H1 (cell line): ENCODE data around the gene GAMT. TPM values are rescaled to one million over a fixed set of nuclear protein-coding genes. Genes with fewer than 3 reads are reported as not detected.

Source experiments
- CTCF ChIA-PET: fragments of 300-600 bp; sonication (Branson Sonifier 250); formaldehyde crosslinking; loops from one replicate; lab custom pipeline; 2021; ENCODE audit not compliant: partially characterized antibody; lab: Charles Lee
- POLR2A ChIA-PET: fragments of 300-600 bp; sonication (Branson Sonifier 250); formaldehyde crosslinking; loops from one replicate; lab custom pipeline; 2021; ENCODE audit warnings: inconsistent platforms; ENCODE audit not compliant: partially characterized antibody; lab: Charles Lee
- DNase-seq, 2 experiments: peaks; one replicate each; pipeline versions ENCODE4 v3.0.0 to v3.0.0-alpha.2; 2010 to 2022; ENCODE audit warnings: low spot score in 2 of 2, low read depth in 1 of 2, mixed read lengths in 1 of 2
- FAIRE-seq: peaks from 2 replicates; lab custom pipeline; 2011; peaks lifted over from hg19 to GRCh38; lab: Jason Lieb, UNC
- H2AFZ ChIP-seq: 2 replicates; pipeline ENCODE4 v1.8.1; 2012; ENCODE audit warnings: low read length, inconsistent platforms
- H2AK5ac ChIP-seq: 2 replicates; pipeline ENCODE4 v1.6.1; 2013; ENCODE audit warnings: low read depth, low read length
- H2BK120ac ChIP-seq: replicated peaks from 2 replicates; pipeline ENCODE3; 2013; ENCODE audit warnings: low read depth, low read length, inconsistent platforms
- H2BK12ac ChIP-seq: 2 replicates; pipeline ENCODE4 v1.6.1; 2013; ENCODE audit warnings: low read depth, low read length
- H2BK15ac ChIP-seq: 2 replicates; pipeline ENCODE4 v1.6.1; 2013; ENCODE audit warnings: low read length
- H2BK20ac ChIP-seq: 2 replicates; pipeline ENCODE4 v1.6.1; 2013; ENCODE audit warnings: low read length
- H2BK5ac ChIP-seq: 2 replicates; pipeline ENCODE4 v1.6.1; 2013; ENCODE audit warnings: low read depth, low read length
- H3K14ac ChIP-seq: 2 replicates; pipeline ENCODE4 v1.6.1; 2013; ENCODE audit warnings: inconsistent platforms; ENCODE audit not compliant: insufficient read length
- H3K18ac ChIP-seq: 2 replicates; pipeline ENCODE4 v1.6.1; 2013; ENCODE audit warnings: low read length; ENCODE audit errors: extremely low read depth
- H3K23ac ChIP-seq: 2 replicates; pipeline ENCODE4 v1.6.1; 2013; ENCODE audit warnings: inconsistent platforms; ENCODE audit not compliant: insufficient read length
- H3K23me2 ChIP-seq: 2 replicates; pipeline ENCODE4 v1.6.1; 2013; ENCODE audit warnings: low read depth, low read length
- H3K27ac ChIP-seq: 2 replicates; pipeline ENCODE4 v1.6.1; 2011; ENCODE audit warnings: low read depth, low read length, inconsistent platforms
- H3K27me3 ChIP-seq, 4 experiments: replicated peaks in 1 of 4; 1 replicate in 1 of 4; 2 replicates in 3 of 4; pipeline versions ENCODE4 v1.6.1 to v1.8.1; 2011 to 2013; ENCODE audit warnings: low read length in 3 of 4, mild to moderate bottlenecking in 3 of 4, inconsistent platforms in 2 of 4, mixed read lengths in 2 of 4, moderate library complexity in 1 of 4; ENCODE audit not compliant: control insufficient read depth in 3 of 4, insufficient read depth in 3 of 4; ENCODE audit errors: extremely low read depth in 1 of 4
- H3K36me3 ChIP-seq, 4 experiments: 2 replicates each; pipeline versions ENCODE4 v1.6.1 to v1.8.1; 2011 to 2013; ENCODE audit warnings: mild to moderate bottlenecking in 4 of 4, low read length in 3 of 4, moderate library complexity in 2 of 4, control low read depth in 1 of 4, inconsistent platforms in 1 of 4; ENCODE audit not compliant: insufficient read depth in 4 of 4, control insufficient read depth in 2 of 4
- H3K4ac ChIP-seq: replicated peaks from 2 replicates; pipeline ENCODE3; 2013; ENCODE audit warnings: low read length, low read depth, mixed read lengths, inconsistent platforms; ENCODE audit not compliant: insufficient read length
- H3K4me1 ChIP-seq, 4 experiments: replicated peaks in 1 of 4; 1 replicate in 1 of 4; 2 replicates in 3 of 4; pipeline versions ENCODE4 v1.6.1 to v1.8.1; 2011 to 2013; ENCODE audit warnings: low read length in 3 of 4, inconsistent platforms in 2 of 4, mixed read lengths in 1 of 4; ENCODE audit not compliant: insufficient read depth in 4 of 4, control insufficient read depth in 3 of 4
- H3K4me2 ChIP-seq, 2 experiments: 2 replicates each; pipeline versions ENCODE4 v1.6.1 to v1.8.1; 2011 to 2013; ENCODE audit warnings: low read depth in 2 of 2, low read length in 2 of 2, control low read depth in 1 of 2, inconsistent platforms in 1 of 2, mild to moderate bottlenecking in 1 of 2; ENCODE audit not compliant: insufficient read depth in 1 of 2
- H3K4me3 ChIP-seq, 4 experiments: fragments of 200-600, 300-600 bp in 1 of 4; sonication (generic), shearing (Covaris generic), sonication (Bioruptor Twin) in 1 of 4; 2 replicates each; pipeline versions ENCODE4 v1.5.1 to v1.8.1; 2011 to 2016; ENCODE audit warnings: low read length in 4 of 4, low read depth in 3 of 4, control low read depth in 2 of 4, inconsistent platforms in 2 of 4, mild to moderate bottlenecking in 2 of 4, mixed read lengths in 1 of 4, moderate library complexity in 1 of 4; ENCODE audit not compliant: insufficient read depth in 2 of 4; ENCODE audit errors: extremely low read depth in 1 of 4
- H3K56ac ChIP-seq: replicated peaks from 2 replicates; pipeline ENCODE3; 2013; ENCODE audit warnings: low read depth, mild to moderate bottlenecking, mixed read lengths, low read length, inconsistent platforms; ENCODE audit not compliant: insufficient read length
- H3K79me1 ChIP-seq: 2 replicates; pipeline ENCODE4 v1.6.1; 2013; ENCODE audit warnings: low read depth, low read length, control low read depth
- H3K79me2 ChIP-seq, 2 experiments: 2 replicates each; pipeline versions ENCODE4 v1.6.1 to v1.8.1; 2012 to 2013; ENCODE audit warnings: low read length in 2 of 2, mild to moderate bottlenecking in 2 of 2, inconsistent platforms in 1 of 2; ENCODE audit not compliant: insufficient read depth in 2 of 2, control insufficient read depth in 1 of 2
- H3K9ac ChIP-seq, 4 experiments: replicated peaks in 1 of 4; 1 replicate in 1 of 4; 2 replicates in 3 of 4; pipeline versions ENCODE4 v1.6.1 to v1.8.1; 2011 to 2013; ENCODE audit warnings: low read depth in 3 of 4, low read length in 3 of 4, control low read depth in 2 of 4, mild to moderate bottlenecking in 2 of 4, moderate library complexity in 2 of 4, inconsistent platforms in 1 of 4; ENCODE audit errors: extremely low read depth in 1 of 4
- H3K9me3 ChIP-seq, 2 experiments: 2 replicates each; pipeline versions ENCODE4 v1.6.1 to v1.8.1; 2012 to 2013; ENCODE audit warnings: mild to moderate bottlenecking in 2 of 2, moderate library complexity in 2 of 2, control low read depth in 1 of 2, inconsistent platforms in 1 of 2, low read depth in 1 of 2, low read length in 1 of 2, mixed read lengths in 1 of 2; ENCODE audit not compliant: insufficient read depth in 2 of 2
- H4K20me1 ChIP-seq, 2 experiments: replicated peaks in 1 of 2; 2 replicates each; pipeline versions ENCODE3 to v1.8.1; 2011 to 2013; ENCODE audit warnings: inconsistent platforms in 2 of 2, low read length in 2 of 2, mild to moderate bottlenecking in 1 of 2; ENCODE audit not compliant: insufficient read depth in 2 of 2, control insufficient read depth in 1 of 2
- H4K5ac ChIP-seq: 2 replicates; pipeline ENCODE4 v1.6.1; 2013; ENCODE audit warnings: low read length, low read depth, mixed read lengths, inconsistent platforms; ENCODE audit not compliant: insufficient read length
- H4K8ac ChIP-seq: 2 replicates; pipeline ENCODE4 v1.8.0; 2013; ENCODE audit warnings: mild to moderate bottlenecking, moderate library complexity, low read length, inconsistent platforms; ENCODE audit not compliant: insufficient read depth; ENCODE audit errors: extremely low read depth
- H4K91ac ChIP-seq: replicated peaks from 2 replicates; pipeline ENCODE3; 2013; ENCODE audit warnings: low read length, mixed read lengths, inconsistent platforms; ENCODE audit not compliant: insufficient read length
- ASH2L ChIP-seq: fragments of 200-600, 300-600 bp; sonication (generic); IDR thresholded peaks from one replicate; pipeline ENCODE4 v1.7.1; 2017; ENCODE audit warnings: low read length
- BRCA1 ChIP-seq: IDR thresholded peaks from 2 replicates; pipeline ENCODE4 v1.6.1; 2012; ENCODE audit warnings: low read depth, low read length, improper control_type of control experiment
- CHD2 ChIP-seq: IDR thresholded peaks from 2 replicates; pipeline ENCODE4 v1.6.1; 2012; ENCODE audit warnings: low read length, improper control_type of control experiment
- EZH2 ChIP-seq: fragments of 200-600 bp; sonication (generic); IDR thresholded peaks from 2 replicates; pipeline ENCODE4 v1.7.1; 2012; ENCODE audit warnings: low read depth, mild to moderate bottlenecking, moderate library complexity, low read length, inconsistent platforms; ENCODE audit not compliant: severe bottlenecking
- GABPA ChIP-seq: IDR thresholded peaks from 2 replicates; pipeline ENCODE4 v1.6.1; 2011; ENCODE audit warnings: mild to moderate bottlenecking, low read length, moderate library complexity, borderline replicate concordance; ENCODE audit not compliant: insufficient read depth
- HDAC2 ChIP-seq, 2 experiments: fragments of 300-600 bp in 1 of 2; sonication (generic) in 1 of 2; IDR thresholded peaks; 2 replicates each; pipeline ENCODE4 v1.6.1; 2011 to 2012; ENCODE audit warnings: low read depth in 2 of 2, low read length in 2 of 2, mild to moderate bottlenecking in 2 of 2, moderate library complexity in 2 of 2, borderline replicate concordance in 1 of 2, inconsistent platforms in 1 of 2
- JUN ChIP-seq: IDR thresholded peaks from 2 replicates; pipeline ENCODE4 v1.6.1; 2011; ENCODE audit warnings: low read depth, mild to moderate bottlenecking, improper control_type of control experiment, low read length
- POLR2A ChIP-seq, 2 experiments: IDR thresholded peaks; 1 replicate in 1 of 2; 2 replicates in 1 of 2; pipeline ENCODE4 v1.6.1; 2011; ENCODE audit warnings: low read depth in 2 of 2, low read length in 2 of 2, mild to moderate bottlenecking in 2 of 2; ENCODE audit errors: control extremely low read depth in 1 of 2
- RBBP5 ChIP-seq: IDR thresholded peaks from 2 replicates; pipeline ENCODE4 v1.7.1; 2012; ENCODE audit warnings: low read depth, mild to moderate bottlenecking, inconsistent platforms, low read length, moderate library complexity, borderline replicate concordance
- TCF12 ChIP-seq: IDR thresholded peaks from 2 replicates; pipeline ENCODE4 v1.6.1; 2011; ENCODE audit warnings: low read depth, mild to moderate bottlenecking, low read length
- ZNF274 ChIP-seq: IDR thresholded peaks from 2 replicates; pipeline ENCODE4 v1.7.0; 2012; ENCODE audit warnings: low read length, borderline replicate concordance; ENCODE audit errors: extremely low read depth
- WGBS, 2 experiments: shearing (Covaris generic) in 1 of 2; methylation state at CpG; one replicate each; pipeline versions ENCODE4 v1.1.6 to v1.1.7; 2013 to 2015; ENCODE audit warnings: low lambda C conversion rate in 2 of 2, mixed read lengths in 2 of 2, inconsistent platforms in 1 of 2, low coverage in 1 of 2, missing lambda C conversion rate in 1 of 2; ENCODE audit not compliant: insufficient replicate concordance in 2 of 2, insufficient coverage in 1 of 2, insufficient read length in 1 of 2; ENCODE audit errors: extremely low coverage in 1 of 2, missing lambda C conversion rate in 1 of 2; 5-methylcytosine and 5-hydroxymethylcytosine counted together
- polyA plus RNA-seq, 7 experiments: library from polyadenylated mRNA; depleted of rRNA in 3 of 7; stranded (reverse) in 5 of 7; unstranded in 2 of 7; fragments of >200 nt in 5 of 7; fragments of 200-250 nt in 2 of 7; gene quantifications; 1 replicate in 5 of 7; 2 replicates in 1 of 7; 4 replicates in 1 of 7; pipeline versions ENCODE4 v1.2.1 to v1.2.3, GENCODE V29; 2011 to 2013; ENCODE audit warnings: missing spikeins in 2 of 7, mixed read lengths in 2 of 7
- total RNA-seq: library from RNA; stranded (reverse); fragmentation: NEBNext Ultra II Directional; extraction: Animal tissue kit (Norgen Biotek cat#: 25700); gene quantifications from 2 replicates; pipeline ENCODE4 v1.2.1, GENCODE V29; 2021

The GAMT gene
- total and polyA plus RNA-seq, 2 of the 8 experiments (the other 6 are each of a cell fraction or from before 2014, with no cell fraction given): 17.2 to 35.6 TPM

DNA sequence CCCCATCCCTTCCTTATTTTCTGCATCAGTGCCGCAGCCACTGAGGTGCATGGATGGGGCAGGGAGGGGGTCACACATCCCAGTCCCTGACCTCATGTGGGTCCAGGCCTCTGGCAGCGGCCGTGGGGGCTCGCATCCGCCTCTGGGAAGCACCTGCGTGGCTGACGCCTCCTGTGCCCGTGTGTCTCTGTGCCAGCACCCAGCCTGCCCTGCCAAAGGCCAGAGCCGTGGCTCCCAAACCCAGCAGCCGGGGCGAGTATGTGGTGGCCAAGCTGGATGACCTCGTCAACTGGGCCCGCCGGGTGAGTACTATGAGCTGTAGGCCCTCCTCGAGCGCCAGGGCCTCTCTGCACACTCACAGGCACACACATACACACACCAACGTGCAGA, 12.7 kb downstream of the GAMT start:
- H3K18ac ChIP-seq: no peak overlapping the region
- no peak for TF ChIP-seq POLR2A (IDR thresholded peaks at IDR 0.05; ENCODE audit: control extremely low read depth in 1 of 2, low read depth in 2 of 2, low read length in 2 of 2)
- no peak for TF ChIP-seq CHD2
- TF ChIP-seq JUN: no peak
- no peak for TF ChIP-seq GABPA
- no peak for TF ChIP-seq HDAC2 (IDR thresholded peaks at IDR 0.05; ENCODE audit: borderline replicate concordance in 1 of 2, low read depth in 2 of 2, low read length in 2 of 2)
- no peak for TF ChIP-seq RBBP5
- no peak for TF ChIP-seq TCF12
- no peak for TF ChIP-seq BRCA1
- no peak for TF ChIP-seq ZNF274
- TF ChIP-seq EZH2: no peak
- TF ChIP-seq ASH2L: no peak

More for the DNA sequence above, 12.7 kb downstream of the GAMT start:
- no peak overlapping the region for H3K56ac ChIP-seq
- no peak overlapping the region for H3K4ac ChIP-seq
- 0 out of 2 replicates have a peak, but pooled peaks cover 9% of the 10 kb centered on the region for H3K79me1 ChIP-seq
- H2BK15ac ChIP-seq: no peak overlapping the region
- H3K27ac ChIP-seq: no peak overlapping the region
- H3K79me2 ChIP-seq: peaks cover 0 to 4% of the 10 kb centered on the region in 2 experiments; a peak in 1 of 4 replicates
- peaks cover 4% of the 10 kb centered on the region; the same call in 1 of the 2 replicates for H3K23me2 ChIP-seq
- no peak overlapping the region for H2AK5ac ChIP-seq
- H3K9ac ChIP-seq: no peak overlapping the region
- ChIA-PET POLR2A (interaction anchor here (0.7 to 1.6 kb wide), 3 partner anchors 8 to 119 kb away, joined by 3 to 8 read pairs (median 3); partner anchors contain the start of gene CIRBP), CTCF (interaction anchor here (1.6 to 1.7 kb wide), 2 partner anchors 73 to 109 kb away, joined by 4 to 5 read pairs; no protein-coding TSS in a partner anchor)
- DNase-seq (no peak), FAIRE-seq (no peak)
- H3K4me2 ChIP-seq: no peak overlapping the region
- H4K8ac ChIP-seq: no peak overlapping the region; the same call in 1 of the 2 replicates
- peaks cover 0 to 3% (median 0%) of the 10 kb centered on the region in 4 experiments; a peak in 2 of 7 replicates for H3K4me1 ChIP-seq
- H3K14ac ChIP-seq: no peak overlapping the region
- peaks cover 4 to 15% of the 10 kb centered on the region in 2 experiments for H4K20me1 ChIP-seq
- H4K91ac ChIP-seq: no peak overlapping the region
- H2AFZ ChIP-seq: no peak overlapping the region
- H3K23ac ChIP-seq: no peak overlapping the region
- WGBS, 2 experiments: 95% methylated on average over 11 of the region's 17 CpGs; no CpG with 5 or more reads in 1 of the 2 experiments
- H2BK12ac ChIP-seq: no peak overlapping the region
- no peak overlapping the region for H2BK120ac ChIP-seq
- H3K9me3 ChIP-seq: no peaks in the 10 kb centered on the region; a peak in 1 of 4 replicates
- no peak overlapping the region for H2BK5ac ChIP-seq
- H2BK20ac ChIP-seq: no peak overlapping the region
- no peaks in the 10 kb centered on the region for H3K27me3 ChIP-seq
- peaks cover 0 to 20% (median 13%) of the 10 kb centered on the region in 4 experiments; a peak in 6 of 8 replicates for H3K36me3 ChIP-seq
- no peak overlapping the region for H3K4me3 ChIP-seq
- H4K5ac ChIP-seq: no peak overlapping the region
